Superior temporal gyrus (tissue), 1 donor: ENCODE measurements around the gene CTDSP2.
A peak's percentile ranks its signal among the peaks of the same experiment; 100 is the strongest.

ENCODE experiments used
- DNase-seq: peaks from one replicate; pipeline ENCODE4 v3.0.0-alpha.2; 2016; ENCODE audit errors: extremely low spot score

The CTDSP2 gene

DNA sequence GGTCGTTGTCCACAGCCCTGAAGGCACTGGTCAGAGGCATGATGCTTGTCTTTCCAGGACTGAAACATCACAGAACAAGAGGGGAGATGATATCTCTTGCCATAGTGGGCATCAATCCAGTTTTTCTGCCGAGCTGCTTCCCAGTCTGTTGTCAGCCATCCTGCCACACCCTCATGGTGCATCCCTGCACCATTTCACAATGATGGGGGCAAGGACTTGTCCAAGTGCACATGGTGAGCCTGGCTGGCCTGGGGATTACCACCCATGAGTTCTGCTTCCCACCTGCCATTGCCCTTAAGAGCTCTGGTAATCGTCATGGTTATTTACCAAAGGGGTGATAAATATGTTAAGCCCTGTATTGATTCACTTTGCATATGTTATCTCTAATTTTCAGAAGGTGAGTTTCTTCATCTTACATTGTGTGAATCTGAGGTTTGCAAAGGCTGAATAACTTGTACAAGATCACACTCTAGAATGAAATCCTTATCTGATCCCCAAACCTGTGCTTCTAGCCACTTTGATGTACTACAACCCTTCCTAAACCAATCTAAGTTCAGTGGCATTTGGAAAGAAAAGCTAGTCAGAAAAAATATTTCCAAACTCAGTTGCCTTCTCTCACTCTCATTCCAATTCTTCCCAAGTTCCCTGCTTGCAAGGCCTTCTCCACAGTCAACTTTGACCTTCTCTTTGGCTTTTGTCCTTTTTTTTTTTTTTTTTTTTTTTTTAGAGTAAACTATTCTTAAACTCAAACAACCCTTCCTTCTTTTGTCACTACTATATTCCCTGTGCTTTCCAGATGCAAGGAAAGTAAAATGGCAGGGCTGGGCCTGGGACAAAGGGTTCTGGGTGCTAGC is 30.3 kb downstream of the CTDSP2 start:
- no peak for DNase-seq

DNA sequence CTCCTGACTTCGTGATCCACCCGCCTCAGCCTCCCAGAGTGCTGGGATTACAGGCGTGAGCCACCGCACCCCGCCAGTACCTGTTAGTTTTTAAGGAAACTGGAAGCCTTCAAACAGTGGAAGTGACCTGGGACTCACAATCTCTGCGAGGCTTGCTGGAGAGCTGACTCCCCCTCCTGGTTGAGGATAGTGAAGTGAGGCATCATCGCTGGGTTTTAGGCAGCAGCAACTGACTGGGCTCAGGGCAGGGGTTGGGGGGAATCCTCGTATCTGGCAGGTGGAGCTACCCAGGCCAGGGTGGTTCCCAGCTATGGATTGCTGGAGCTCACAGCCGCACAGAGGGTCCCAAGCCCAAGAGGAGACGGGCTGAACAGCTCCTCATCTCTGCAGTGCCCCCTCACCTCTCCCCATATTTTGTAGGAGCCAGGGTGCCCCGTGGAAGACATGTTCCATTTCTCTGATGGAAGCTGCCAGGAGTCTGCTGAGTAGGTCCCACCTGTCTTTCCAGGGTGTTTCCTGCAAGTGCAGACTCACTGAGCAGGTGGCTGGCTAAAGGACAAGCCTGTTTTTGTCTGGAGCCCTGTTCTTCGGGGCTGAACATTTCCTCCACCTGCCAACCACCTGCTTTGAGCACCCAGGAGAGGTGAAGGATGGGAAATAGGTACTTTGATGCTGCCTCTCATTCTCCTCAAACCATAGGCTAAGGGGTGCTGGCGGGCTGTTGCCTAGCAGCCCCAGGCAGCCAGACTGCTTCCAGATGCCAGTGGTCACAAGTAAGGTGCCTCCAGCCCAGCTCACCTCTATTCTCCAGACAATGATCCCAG is 31.1 kb downstream of the CTDSP2 start:
- no peak for DNase-seq

GRCh38 chr12:57813971-57814772 is 32.4 kb downstream of the CTDSP2 start:
- DNase-seq = no peak

DNA sequence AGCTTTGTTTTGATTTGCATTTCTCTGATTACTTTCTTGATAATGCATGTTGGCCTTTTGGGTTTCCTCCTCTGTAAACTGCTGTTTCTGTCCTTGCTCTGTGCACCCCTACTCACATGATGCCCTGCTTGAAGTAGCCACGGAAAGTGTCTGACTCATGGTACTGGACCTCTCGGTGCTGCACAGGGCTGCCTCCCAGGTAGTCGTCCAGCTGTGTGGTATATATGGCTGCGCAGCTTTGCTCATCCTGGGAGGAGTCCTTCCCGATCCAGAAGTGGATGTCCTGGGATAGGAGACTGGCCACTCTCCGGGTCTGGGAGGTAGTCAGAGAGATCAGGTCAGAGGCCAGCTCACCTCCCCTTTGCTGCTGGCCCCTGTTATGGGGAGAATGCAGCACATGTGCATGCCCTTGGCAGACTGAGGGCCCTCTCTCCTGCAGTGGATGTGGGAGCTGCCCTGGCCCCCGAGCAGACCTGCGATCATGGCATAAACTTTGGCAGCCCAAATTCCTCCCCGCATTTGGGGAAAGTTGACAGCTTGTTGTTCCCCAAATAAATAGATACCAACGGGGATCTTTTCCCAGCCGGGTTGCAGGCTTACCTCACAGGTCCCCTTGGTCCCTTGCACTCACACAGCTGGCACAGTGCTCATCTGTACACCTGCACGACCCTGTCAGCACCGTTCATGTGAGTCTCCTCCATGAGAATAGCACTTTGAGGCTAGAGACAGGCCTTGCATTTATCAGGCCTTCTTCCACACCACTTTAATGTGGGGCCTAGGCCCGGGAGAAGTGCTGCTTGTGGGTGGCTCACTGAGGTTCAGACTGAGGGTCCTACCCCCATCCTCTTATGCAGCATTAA is 33.2 kb downstream of the CTDSP2 start:
- no peak for DNase-seq

DNA sequence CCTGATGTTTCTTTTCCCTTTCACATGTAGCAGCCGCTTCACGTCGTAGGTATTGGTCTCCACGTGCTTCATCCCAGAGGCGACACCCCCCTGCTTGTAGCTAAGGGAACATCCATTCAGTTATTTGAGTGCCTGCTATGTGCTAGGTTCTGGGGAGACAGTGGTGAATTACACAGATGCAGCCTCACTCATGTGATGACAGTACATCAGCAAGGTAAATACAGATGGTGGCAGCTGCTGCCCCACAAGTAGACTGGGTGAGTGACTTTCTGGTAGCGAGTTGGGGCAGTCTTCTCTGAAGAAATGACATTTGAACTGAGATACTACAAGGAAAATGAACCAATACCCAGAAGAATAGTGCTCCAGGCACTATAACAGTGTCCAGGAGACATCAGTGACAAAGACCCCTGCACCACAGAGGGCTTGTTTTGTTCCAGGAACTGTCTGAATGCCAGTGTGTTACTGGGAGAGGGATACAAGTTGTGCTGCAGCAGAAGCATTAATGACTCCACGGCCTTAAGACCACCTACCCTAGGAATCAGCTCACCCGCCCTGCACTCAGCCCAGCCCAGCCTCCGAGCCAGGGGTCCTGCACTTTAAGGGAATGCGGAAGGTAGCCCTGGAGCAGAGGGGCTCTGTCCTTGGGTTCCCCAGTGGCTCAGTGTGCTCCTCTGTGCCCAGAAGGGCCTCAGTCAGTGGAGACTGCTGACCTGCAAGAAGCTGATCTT is 35.3 kb downstream of the CTDSP2 start:
- no peak for DNase-seq

GRCh38 chr12:57810450-57810849 is 36.1 kb downstream of the CTDSP2 start:
- DNase-seq = no peak

- no peak for DNase-seq
Measured at GRCh38 chr12:57809425-57809824, 37.1 kb downstream of the CTDSP2 start.

DNA sequence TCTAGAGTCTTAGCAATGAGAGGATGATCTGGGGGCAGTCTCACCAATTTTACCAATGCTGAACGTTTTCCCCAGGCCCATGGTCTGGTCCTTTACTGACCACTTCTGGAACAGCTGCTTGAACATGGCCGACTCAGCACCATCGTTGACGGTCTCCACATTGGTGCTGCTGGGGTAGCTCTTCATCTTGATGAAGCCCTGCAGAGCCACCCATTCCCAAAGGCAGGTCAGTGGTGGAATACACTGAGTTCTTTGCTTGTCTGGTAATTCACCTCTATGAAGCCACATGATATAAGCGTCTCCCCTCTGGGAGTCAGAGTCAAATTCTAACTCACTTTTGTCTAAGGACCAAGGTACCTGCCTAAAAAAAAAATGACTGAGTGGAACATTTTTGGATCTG is 38.2 kb downstream of the CTDSP2 start:
- DNase-seq = no peak

DNA sequence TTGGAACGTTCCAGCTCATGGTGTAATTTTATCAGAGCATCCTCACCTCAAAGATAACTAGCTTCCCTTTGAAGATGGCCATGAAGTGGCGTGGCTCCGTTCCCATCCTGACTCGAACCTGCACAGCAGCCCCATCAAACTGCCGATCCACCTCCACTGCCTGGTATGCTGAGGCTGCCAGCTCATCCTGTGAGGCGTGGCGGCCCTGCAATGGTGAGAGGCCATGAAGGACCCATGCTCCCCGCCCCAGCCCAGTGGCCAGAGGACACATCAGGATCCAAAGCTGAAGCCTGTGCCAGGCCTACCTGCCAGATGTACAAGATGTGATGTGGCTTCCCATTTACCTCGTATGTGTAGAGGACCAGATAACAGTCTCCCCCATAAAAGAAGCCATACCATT is 39.2 kb downstream of the CTDSP2 start:
- no peak for DNase-seq

- DNase-seq = no peak
Measured at GRCh38 chr12:57806677-57807076, 39.9 kb downstream of the CTDSP2 start.

DNA sequence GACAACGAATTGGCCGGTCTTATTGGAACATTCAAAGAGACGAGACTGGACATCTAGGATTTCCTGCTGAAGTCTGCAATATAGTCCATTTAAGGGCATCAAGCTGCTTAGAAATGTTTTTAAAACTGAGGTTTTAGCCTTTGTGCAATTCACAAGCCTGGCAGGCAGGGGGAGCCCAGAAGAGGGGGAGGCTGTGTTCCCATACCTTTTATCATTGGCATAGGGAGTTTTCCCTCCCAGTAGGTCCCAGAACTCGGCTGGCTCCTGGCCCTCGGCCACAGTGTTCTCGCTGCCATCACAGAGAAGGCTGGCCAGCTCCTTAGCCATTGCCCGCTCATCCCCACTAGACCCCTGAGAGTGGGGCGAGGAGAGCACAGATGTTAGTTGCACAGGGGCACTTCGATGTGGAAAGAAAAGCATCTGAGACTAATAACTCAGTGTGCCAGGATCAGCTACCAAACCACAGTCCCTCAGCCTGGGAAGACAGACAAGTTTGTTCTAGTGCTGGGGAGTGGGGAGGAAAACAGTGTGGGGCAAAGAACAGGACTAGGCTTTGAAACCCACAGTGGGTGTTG is 43.1 kb downstream of the CTDSP2 start:
- peak; percentile 64 for DNase-seq

- no peak for DNase-seq
Measured at GRCh38 chr12:57802607-57803006, 43.9 kb downstream of the CTDSP2 start.

DNA sequence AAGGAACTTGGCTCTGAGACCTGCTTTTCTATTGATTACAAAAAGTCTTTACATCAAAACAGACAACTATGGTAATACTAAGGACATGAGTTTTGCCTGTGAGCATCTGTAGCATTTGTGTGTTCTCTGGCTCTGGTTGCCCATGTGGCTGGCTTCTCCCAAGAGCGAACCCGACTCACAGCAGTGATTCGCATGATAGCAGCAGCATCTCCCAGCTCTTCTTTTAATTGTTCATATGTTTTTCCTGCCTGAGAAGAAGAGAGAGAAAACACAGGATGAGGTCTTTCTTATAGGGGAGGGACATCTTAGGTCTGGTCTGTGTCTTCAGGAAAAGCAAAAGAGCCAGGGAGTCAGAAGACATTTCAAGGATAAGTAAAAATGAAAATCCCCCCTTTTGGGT is 45.6 kb downstream of the CTDSP2 start:
- DNase-seq = no peak

GRCh38 chr12:57797933-57798332 is 48.6 kb downstream of the CTDSP2 start:
- no peak for DNase-seq

- DNase-seq = no peak
Measured at GRCh38 chr12:57796996-57797395, 49.5 kb downstream of the CTDSP2 start.

GRCh38 chr12:57795354-57795753 is 51.2 kb downstream of the CTDSP2 start:
- no peak for DNase-seq

GRCh38 chr12:57793920-57794319 is 52.6 kb downstream of the CTDSP2 start:
- no peak for DNase-seq

- no peak for DNase-seq
Measured at GRCh38 chr12:57783861-57784260, 62.7 kb downstream of the CTDSP2 start.

DNA sequence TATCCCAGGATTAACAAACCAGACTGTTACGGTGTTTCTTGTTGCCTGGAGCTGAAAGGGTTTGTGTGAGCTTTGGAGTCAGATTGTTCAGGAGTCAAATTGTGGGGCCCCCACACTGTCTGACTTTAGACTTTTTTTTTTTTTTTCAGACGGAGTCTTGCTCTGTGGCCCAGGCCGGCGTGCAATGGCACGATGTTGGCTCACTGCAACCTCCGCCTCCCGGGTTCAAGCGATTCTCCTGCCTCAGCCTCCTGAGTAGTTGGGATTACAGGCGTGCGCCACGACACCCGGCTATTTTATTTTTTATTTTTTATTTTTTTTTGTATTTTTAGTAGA is 63.1 kb downstream of the CTDSP2 start:
- DNase-seq = no peak
